Heart right ventricle (tissue), 16 donors: ENCODE data around the gene NENF. TPM values are rescaled to one million over a fixed set of nuclear protein-coding genes. Genes with fewer than 3 reads are reported as not detected.

Source experiments
- ATAC-seq, 8 donors: fragments of 200-7000 bp; cut with Tn5 transposase; one replicate each; pipeline ENCODE4 v1.9.1; 2020; ENCODE audit warnings: mild to moderate bottlenecking in 8 of 8, moderate library complexity in 8 of 8, moderate number of reproducible peaks in 1 of 8
- DNase-seq, 2 donors: peaks; one replicate each; pipeline ENCODE4 v3.0.0-alpha.2; 2020
- H3K27ac ChIP-seq, 10 donors: fragments of 200-600 bp; sonication (generic) in 2 of 10; one replicate each; pipeline versions ENCODE4 v1.5.0 to v1.8.0; 2020 to 2022; ENCODE audit warnings: mild to moderate bottlenecking in 3 of 10
- H3K27me3 ChIP-seq, 7 donors: fragments of 200-600 bp; one replicate each; pipeline ENCODE4 v1.8.0; 2021 to 2022; ENCODE audit warnings: mild to moderate bottlenecking in 2 of 7
- H3K36me3 ChIP-seq, 9 donors: fragments of 200-600 bp; sonication (generic) in 1 of 9; one replicate each; pipeline versions ENCODE4 v1.5.0 to v1.8.0; 2020 to 2022; ENCODE audit warnings: mild to moderate bottlenecking in 2 of 9
- H3K4me1 ChIP-seq, 9 donors: fragments of 200-600 bp; sonication (generic) in 1 of 9; one replicate each; pipeline versions ENCODE4 v1.5.0 to v1.8.0; 2020 to 2022; ENCODE audit warnings: mild to moderate bottlenecking in 4 of 9
- H3K4me3 ChIP-seq, 10 donors: fragments of 200-600 bp; sonication (generic) in 2 of 10; one replicate each; pipeline versions ENCODE4 v1.5.0 to v1.8.0; 2020 to 2022; ENCODE audit warnings: mild to moderate bottlenecking in 7 of 10, moderate library complexity in 2 of 10
- H3K9me3 ChIP-seq, 11 donors: fragments of 200-600 bp in 10 of 11; sonication (generic) in 2 of 11; one replicate each; pipeline versions ENCODE4 v1.5.0 to v1.8.0; 2013 to 2022; ENCODE audit warnings: mild to moderate bottlenecking in 2 of 11, control low read depth in 1 of 11, moderate library complexity in 1 of 11
- WGBS, 2 donors: extraction: QIAGEN DNeasy Blood & Tissue Kit; methylation state at CpG; one replicate each; pipeline ENCODE4 v1.1.7; 2013; ENCODE audit warnings: inconsistent platforms in 1 of 2; 5-methylcytosine and 5-hydroxymethylcytosine counted together
- intact Hi-C, 10 donors: fragments of 100-400 bp; cut with DNase I; formaldehyde crosslinking; loops; one replicate each; pipeline versions ENCODE4 v1.11.1 to v1.14.2; 2022
- polyA plus RNA-seq, 2 donors: library from polyadenylated mRNA; stranded (reverse); fragments of 200-250 nt; gene quantifications; one replicate each; pipeline ENCODE4 v1.2.3, GENCODE V29; 2013
- total RNA-seq, 10 donors: library from RNA; stranded (reverse); fragmentation: NEBNext Ultra II Directional in 3 of 10; extraction: Animal tissue kit (Norgen Biotek cat#: 25700) in 3 of 10; gene quantifications; one replicate each; pipeline versions ENCODE4 v1.2.1 to v1.2.4, GENCODE V29; 2021 to 2023
- TF ChIP-seq, protein P1 (sequence below), 9 donors: fragments of 200-600 bp; sonication (generic) in 2 of 9; IDR thresholded peaks; one replicate each; pipeline versions ENCODE4 v1.5.0 to v1.8.0; 2021 to 2022; ENCODE audit warnings: antibody characterized with exemption in 9 of 9, mild to moderate bottlenecking in 5 of 9, moderate library complexity in 1 of 9
- donor health status: Arrhythmogenic right ventricular cardiomyopathy.
- donor health status: ischemic (EF 13 %, LVEDD 7.1; RV severe dilation, severe dysfunction).
- donor health status: healthy with polysubstance abuse.
- donor health status: DM: no; HTN: yes; CAD: no.
- donor health status: DM: no; HTN: no; CAD: no.
- donor health status: ischemic (EF 25% LVEDD 6.9; RV normal size, moderate dysfunction).
- donor health status: ischemic (EF 25% LVEDD 5.7; RV mildly dilated, moderate dysfunction).
- donor health status: healthy.
- donor health status: DM: yes; HTN: yes; CAD: no.
- donor health status: Ischemic cardiomyopathy.
- donor health status: ischemic (EF 35%, LVEDD 5.7; RV mildly dilated, moderate dysfunction).
- donor health status: nonischemic (EF 11% LVEDD 7.7; RV severe dilation, severe dysfunction).
- donor health status: DM: yes; HTN: yes; CAD: no.
- donor health status: PGD.
- donor health status: ischemic (EF 29% LVEDD 5.4; RV normal size, mild dysfunction).
- donor health status: nonischemic (EF 23%, LVEDD 6.1; RV moderate dilation, normal function).

NENF gene
- total and polyA plus RNA-seq, 12 donors: 91.8 to 241 (median 115) TPM

DNA sequence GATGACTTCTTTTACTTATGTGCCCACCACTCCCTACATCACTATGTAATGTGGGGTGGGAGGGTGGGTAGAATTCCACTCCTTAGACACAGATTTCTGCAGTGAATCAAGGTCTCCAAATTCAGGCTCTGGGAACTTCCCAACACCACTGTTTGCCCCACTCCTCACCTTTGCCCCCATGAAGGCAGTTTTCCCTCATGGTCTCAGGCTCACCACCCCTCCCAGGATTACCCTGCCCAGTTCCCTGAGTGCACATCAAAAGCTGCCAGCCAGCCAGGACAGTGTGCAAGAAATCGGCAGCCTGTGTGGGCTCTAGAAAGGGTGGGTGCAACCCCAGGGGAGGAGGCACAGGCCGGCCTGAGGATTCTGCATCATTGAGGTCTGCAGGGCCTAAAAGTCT, 14.8 kb downstream of the NENF start:
- no peak for DNase-seq
- ATAC-seq: no peak
- Histone ChIP-seq H3K27me3 (no peaks in the 10 kb centered on the region), H3K9me3 (no peaks in the 10 kb centered on the region), H3K36me3 (peaks cover 0 to 42% (median 6%) of the 10 kb centered on the region in 9 donors), H3K4me1 (peaks cover 7 to 25% (median 10%) of the 10 kb centered on the region in 9 donors), H3K27ac (no peak overlapping the region), H3K4me3 (no peak overlapping the region)
- intact Hi-C loops: no loop called here
- TF ChIP-seq, protein P1, sequence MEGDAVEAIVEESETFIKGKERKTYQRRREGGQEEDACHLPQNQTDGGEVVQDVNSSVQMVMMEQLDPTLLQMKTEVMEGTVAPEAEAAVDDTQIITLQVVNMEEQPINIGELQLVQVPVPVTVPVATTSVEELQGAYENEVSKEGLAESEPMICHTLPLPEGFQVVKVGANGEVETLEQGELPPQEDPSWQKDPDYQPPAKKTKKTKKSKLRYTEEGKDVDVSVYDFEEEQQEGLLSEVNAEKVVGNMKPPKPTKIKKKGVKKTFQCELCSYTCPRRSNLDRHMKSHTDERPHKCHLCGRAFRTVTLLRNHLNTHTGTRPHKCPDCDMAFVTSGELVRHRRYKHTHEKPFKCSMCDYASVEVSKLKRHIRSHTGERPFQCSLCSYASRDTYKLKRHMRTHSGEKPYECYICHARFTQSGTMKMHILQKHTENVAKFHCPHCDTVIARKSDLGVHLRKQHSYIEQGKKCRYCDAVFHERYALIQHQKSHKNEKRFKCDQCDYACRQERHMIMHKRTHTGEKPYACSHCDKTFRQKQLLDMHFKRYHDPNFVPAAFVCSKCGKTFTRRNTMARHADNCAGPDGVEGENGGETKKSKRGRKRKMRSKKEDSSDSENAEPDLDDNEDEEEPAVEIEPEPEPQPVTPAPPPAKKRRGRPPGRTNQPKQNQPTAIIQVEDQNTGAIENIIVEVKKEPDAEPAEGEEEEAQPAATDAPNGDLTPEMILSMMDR (IDR thresholded peaks at IDR 0.05): no peak
- 73 to 80% methylated on average over 2 of the region's 2 CpGs for whole genome bisulfite sequencing, 2 donors

DNA sequence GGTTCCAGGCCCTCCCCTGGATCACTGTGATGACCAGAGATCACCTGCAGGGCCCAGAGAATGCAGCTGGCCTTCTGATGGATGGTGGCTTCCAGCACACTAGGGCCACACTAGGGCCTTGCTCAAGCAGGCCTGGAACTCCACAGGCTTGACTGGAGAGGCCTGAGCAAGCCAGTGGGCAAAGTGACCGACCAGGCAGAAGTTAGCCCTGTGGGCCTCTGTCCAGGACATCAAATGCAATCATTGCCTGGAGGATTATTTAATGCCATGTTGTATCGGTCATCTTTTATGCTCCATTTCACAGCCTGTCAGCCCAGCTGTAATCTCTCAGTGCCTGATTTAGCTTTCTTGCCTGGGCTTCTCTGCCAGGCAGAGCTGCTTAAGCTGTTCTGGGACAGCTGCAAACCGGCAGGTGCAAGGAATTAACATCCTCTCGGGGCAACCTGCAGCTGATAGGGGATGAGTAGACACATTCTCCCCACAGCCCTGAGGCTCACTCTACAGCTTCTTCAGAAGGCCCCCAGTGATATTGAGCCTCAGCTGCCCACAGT, 17.7 kb downstream of the NENF start:
- no peaks in the 10 kb centered on the region for H3K27me3 ChIP-seq
- ATAC-seq: peak; percentile 50 to 84 (median 68)
- H3K9me3 ChIP-seq: no peaks in the 10 kb centered on the region
- peak overlapping the region in 5 of 10 donors; percentile 13 to 56 (median 49) for H3K27ac ChIP-seq
- intact Hi-C loops: loop anchor here in 9 of 10 donors (5.0 to 10.0 kb wide), 8 partner anchors 76 to 776 kb away; partner anchors contain the start of genes PPP2R5A (in 2 of the 9), DTL (in 1 of the 9), INTS7 (in 1 of the 9) and NEK2 (in 1 of the 9)
- no peak overlapping the region for H3K4me3 ChIP-seq
- WGBS, 2 donors: 48 to 56% methylated on average over 4 of the region's 4 CpGs
- peaks cover 0 to 23% (median 6%) of the 10 kb centered on the region in 9 donors for H3K36me3 ChIP-seq
- peak; percentile 33 to 54 for DNase-seq
- TF ChIP-seq, protein P1 (IDR thresholded peaks at IDR 0.05): no peak
- peaks cover 19 to 42% (median 25%) of the 10 kb centered on the region in 9 donors for H3K4me1 ChIP-seq

DNA sequence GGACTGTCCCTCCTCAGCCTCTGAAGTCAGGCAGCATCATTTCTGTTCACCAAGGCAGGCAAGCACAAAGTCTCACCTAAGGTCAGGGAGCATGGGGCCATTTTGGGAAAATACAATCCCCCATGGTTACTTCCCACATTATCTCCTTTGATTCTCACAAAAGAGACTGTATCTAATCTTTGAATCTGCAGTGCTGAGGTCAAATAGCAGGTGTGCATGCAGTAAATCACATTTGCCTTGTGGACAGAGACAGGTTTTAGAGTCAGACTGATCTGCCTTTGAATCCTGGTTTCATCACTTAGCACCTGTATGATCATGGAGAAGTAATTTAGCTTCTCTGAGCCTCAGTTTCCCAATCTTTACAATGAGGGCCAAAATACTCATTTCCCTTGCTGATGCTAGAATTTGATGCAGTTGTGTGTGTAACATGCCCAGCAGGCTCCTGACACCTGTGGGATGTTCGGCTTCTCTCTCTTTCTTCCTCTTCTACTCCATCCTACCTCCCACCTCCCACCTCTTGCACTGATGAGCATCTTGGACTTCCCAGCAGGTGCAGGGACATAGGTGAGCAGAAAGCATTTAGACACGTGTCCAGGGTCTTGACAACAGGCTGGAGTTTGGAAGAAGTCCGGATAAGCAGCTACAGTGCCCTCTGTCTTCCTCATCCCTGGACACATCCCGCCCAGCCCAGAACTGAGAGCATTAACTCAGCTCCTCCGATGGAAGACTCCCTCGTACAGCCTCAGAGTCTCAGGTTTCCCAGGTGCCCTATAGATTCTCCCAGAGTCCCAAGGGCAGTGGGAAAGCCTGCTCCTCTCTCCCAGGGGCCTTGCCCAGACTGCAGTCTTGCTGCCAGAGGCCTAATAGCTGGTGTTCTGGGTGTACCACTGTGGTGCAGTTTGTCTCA, 18.9 kb downstream of the NENF start:
- ATAC-seq (no peak), DNase-seq (no peak)
- 86 to 92% methylated on average over 6 of the region's 6 CpGs for WGBS, 2 donors
- Histone ChIP-seq H3K4me1 (peaks cover 25 to 54% (median 34%) of the 10 kb centered on the region in 9 donors), H3K27ac (peak overlapping the region in 1 of 10 donors; percentile 62), H3K9me3 (no peaks in the 10 kb centered on the region), H3K27me3 (no peaks in the 10 kb centered on the region), H3K36me3 (peaks cover 0 to 10% (median 0%) of the 10 kb centered on the region in 9 donors), H3K4me3 (no peak overlapping the region)
- TF ChIP-seq, protein P1 (IDR thresholded peaks at IDR 0.05): no peak
- intact Hi-C loops: loop anchor here in 9 of 10 donors (5.0 to 10.0 kb wide), 8 partner anchors 77 to 777 kb away; partner anchors contain the start of genes PPP2R5A (in 2 of the 9), DTL (in 1 of the 9), INTS7 (in 1 of the 9) and NEK2 (in 1 of the 9)
